GM12878 (cell line): Measurements from ENCODE around the gene ZNF496. TPM values are rescaled to one million over a fixed set of nuclear protein-coding genes. Genes with fewer than 3 reads are reported as not detected.

Source experiments
- ATAC-seq: fragments of 200-7000 bp; cut with Tn5 transposase; 3 replicates; pipeline ENCODE4 v1.9.1; 2020; ENCODE audit warnings: mild to moderate bottlenecking, moderate library complexity
- BruUV-seq: library from RNA; stranded (reverse); fragments of 400-500 nt; replicated peaks from 2 replicates; lab custom pipeline; 2021; lab: Mats Ljungman, UMichigan
- CTCF ChIA-PET: fragments of 300-600 bp; sonication (Branson Sonifier 250); formaldehyde crosslinking; extraction: SDS; loops from one replicate; lab custom pipeline; 2021; ENCODE audit warnings: inconsistent platforms; lab: Yijun Ruan, JAX
- POLR2A ChIA-PET: fragments of 350-600 bp; formaldehyde crosslinking; extraction: SDS; loops from one replicate; lab custom pipeline; 2021; ENCODE audit warnings: inconsistent platforms; lab: Charles Lee
- RAD21 ChIA-PET: fragments of 300-600 bp; sonication (Branson Sonifier 250); formaldehyde crosslinking; loops from one replicate; lab custom pipeline; 2023; ENCODE audit warnings: antibody characterized with exemption; ENCODE audit not compliant: unreplicated experiment; lab: Charles Lee
- SMC1A ChIA-PET: fragments of 300-600 bp; sonication (Branson Sonifier 250); formaldehyde crosslinking; loops from one replicate; lab custom pipeline; 2023; ENCODE audit not compliant: unreplicated experiment, uncharacterized antibody; lab: Charles Lee
- DNase-seq: peaks from one replicate; pipeline ENCODE4 v3.0.0-alpha.2; 2011; ENCODE audit warnings: low read depth, low spot score
- FAIRE-seq: peaks from 3 replicates; lab custom pipeline; 2011; peaks lifted over from hg19 to GRCh38; lab: Jason Lieb, UNC
- H2AFZ ChIP-seq: 2 replicates; pipeline ENCODE4 v1.6.0; 2011; ENCODE audit warnings: low read depth, low read length, control low read depth; ENCODE audit not compliant: control insufficient read depth
- H3K27ac ChIP-seq: 2 replicates; pipeline ENCODE4 v1.5.1; 2011; ENCODE audit warnings: control low read depth; ENCODE audit not compliant: control insufficient read depth, insufficient read depth
- H3K27me3 ChIP-seq, 2 experiments: replicated peaks in 1 of 2; 2 replicates each; pipeline versions ENCODE4 v1.6.0 to v1.6.1; 2011; ENCODE audit warnings: low read length in 1 of 2; ENCODE audit not compliant: control insufficient read depth in 2 of 2, insufficient read depth in 2 of 2
- H3K36me3 ChIP-seq, 2 experiments: 2 replicates each; pipeline ENCODE4 v1.5.1; 2011; ENCODE audit warnings: low read length in 1 of 2; ENCODE audit not compliant: control insufficient read depth in 2 of 2, insufficient read depth in 2 of 2
- H3K4me1 ChIP-seq: 2 replicates; pipeline ENCODE4 v1.6.1; 2011; ENCODE audit warnings: mild to moderate bottlenecking, low read length, moderate library complexity, mixed read lengths; ENCODE audit not compliant: control insufficient read depth, insufficient read depth
- H3K4me2 ChIP-seq: 2 replicates; pipeline ENCODE4 v1.6.0; 2011; ENCODE audit warnings: control low read depth; ENCODE audit not compliant: control insufficient read depth, insufficient read depth
- H3K4me3 ChIP-seq: fragments of 200-600 bp; sonication (generic); 2 replicates; pipeline ENCODE4 v1.5.1; 2016
- H3K79me2 ChIP-seq: 2 replicates; pipeline ENCODE4 v1.6.0; 2011; ENCODE audit warnings: low read length; ENCODE audit not compliant: control insufficient read depth, insufficient read depth
- H3K9ac ChIP-seq: 2 replicates; pipeline ENCODE4 v1.8.0; 2011; ENCODE audit warnings: low read length, control low read depth, mixed read lengths; ENCODE audit not compliant: control insufficient read depth, insufficient read depth
- H3K9me3 ChIP-seq: replicated peaks from 3 replicates; pipeline ENCODE4 v1.5.1; 2011; ENCODE audit warnings: mild to moderate bottlenecking, low read length; ENCODE audit not compliant: control insufficient read depth, insufficient read depth
- H4K20me1 ChIP-seq: 2 replicates; pipeline ENCODE4 v1.6.0; 2011; ENCODE audit not compliant: control insufficient read depth, insufficient read depth
- EGR1 ChIP-seq, 2 experiments: IDR thresholded peaks; 1 replicate in 1 of 2; 2 replicates in 1 of 2; pipeline ENCODE4 v1.6.1; 2011 to 2012; ENCODE audit warnings: low read depth in 2 of 2, low read length in 2 of 2, borderline replicate concordance in 1 of 2, mild to moderate bottlenecking in 1 of 2, moderate library complexity in 1 of 2
- ETV6 ChIP-seq, 2 experiments: fragments of 450-650 bp in 1 of 2; IDR thresholded peaks in 1 of 2; conservative IDR thresholded peaks in 1 of 2; 2 replicates each; pipeline ENCODE4 v1.6.1; 2014; ENCODE audit warnings: antibody characterized with exemption in 1 of 2, borderline replicate concordance in 1 of 2, low read depth in 1 of 2, mild to moderate bottlenecking in 1 of 2, moderate library complexity in 1 of 2
- GATAD2B ChIP-seq: fragments of 450-650 bp; conservative IDR thresholded peaks from 2 replicates; pipeline ENCODE4 v1.6.1; 2017; ENCODE audit warnings: low read depth, mild to moderate bottlenecking, moderate library complexity
- HDGF ChIP-seq: fragments of 450-650 bp; IDR thresholded peaks from 2 replicates; pipeline ENCODE4 v1.6.1; 2016; ENCODE audit warnings: antibody characterized with exemption
- IKZF1 ChIP-seq: fragments of 450-650 bp; conservative IDR thresholded peaks from 2 replicates; pipeline ENCODE4 v1.6.1; 2017; ENCODE audit warnings: antibody characterized with exemption, mild to moderate bottlenecking
- IRF5 ChIP-seq: fragments of 450-650 bp; IDR thresholded peaks from 2 replicates; pipeline ENCODE4 v1.6.1; 2017; ENCODE audit warnings: borderline replicate concordance
- JUND ChIP-seq: IDR thresholded peaks from 2 replicates; pipeline ENCODE4 v1.6.1; 2012; ENCODE audit warnings: low read depth, mild to moderate bottlenecking, low read length, improper control_type of control experiment, moderate library complexity
- KLF5 ChIP-seq: fragments of 450-650 bp; IDR thresholded peaks from 2 replicates; pipeline ENCODE4 v1.6.1; 2014; ENCODE audit warnings: mild to moderate bottlenecking; ENCODE audit not compliant: partially characterized antibody
- NKRF ChIP-seq: fragments of 450-650 bp; conservative IDR thresholded peaks from 2 replicates; pipeline ENCODE4 v1.6.1; 2017; ENCODE audit warnings: mild to moderate bottlenecking, moderate library complexity
- PAX8 ChIP-seq: fragments of 450-650 bp; IDR thresholded peaks from 2 replicates; pipeline ENCODE4 v1.6.1; 2017; ENCODE audit warnings: mild to moderate bottlenecking, moderate library complexity
- SIX5 ChIP-seq: IDR thresholded peaks from 2 replicates; pipeline ENCODE4 v1.6.1; 2011; ENCODE audit warnings: mild to moderate bottlenecking, low read depth, low read length, moderate library complexity; ENCODE audit not compliant: severe bottlenecking
- YY1 ChIP-seq: IDR thresholded peaks from 2 replicates; pipeline ENCODE4 v1.6.1; 2011; ENCODE audit warnings: low read depth, mild to moderate bottlenecking, low read length
- ZNF207 ChIP-seq: fragments of 450-650 bp; IDR thresholded peaks from 2 replicates; pipeline ENCODE4 v1.6.1; 2014; ENCODE audit warnings: antibody characterized with exemption, mild to moderate bottlenecking, borderline replicate concordance
- ZNF687 ChIP-seq: fragments of 450-650 bp; IDR thresholded peaks from 2 replicates; pipeline ENCODE4 v1.6.1; 2017; ENCODE audit warnings: mild to moderate bottlenecking, moderate library complexity
- WGBS: methylation state at CpG from one replicate; pipeline ENCODE4 v1.1.6; 2016; ENCODE audit warnings: low lambda C conversion rate; ENCODE audit not compliant: insufficient replicate concordance, insufficient coverage; ENCODE audit errors: missing lambda C conversion rate; 5-methylcytosine and 5-hydroxymethylcytosine counted together
- in situ Hi-C: fragments of 300-500 bp; cut with MboI; formaldehyde crosslinking; loops from 9 replicates; pipeline ENCODE4 v1.14.3; 2018; ENCODE audit warnings: mixed read lengths
- intact Hi-C: fragments of 100-400 bp; cut with micrococcal nuclease; formaldehyde crosslinking; loops from one replicate; pipeline ENCODE4 v1.14.2; 2022; ENCODE audit not compliant: unreplicated experiment
- polyA plus RNA-seq, 11 experiments: library from polyadenylated mRNA; depleted of rRNA in 4 of 11; unstranded in 6 of 11; stranded (reverse) in 5 of 11; fragments of >200 nt; fragmentation: Nextera tagmentation in 4 of 11; fragmentation: Illumina TruSeq in 1 of 11; extraction: Ambion mirVana in 4 of 11; extraction: Trizol in 1 of 11; gene quantifications; 1 replicate in 1 of 11; 2 replicates in 10 of 11; pipeline versions ENCODE4 v1.2.1 to v1.2.3, GENCODE V29; 2011 to 2016; ENCODE audit warnings: inconsistent platforms in 2 of 11, missing spikeins in 2 of 11, low read depth in 1 of 11
- total RNA-seq, 4 experiments: library from RNA; depleted of rRNA in 3 of 4; stranded (reverse); fragments of >200 nt in 3 of 4; fragmentation: Illumina TruSeq in 1 of 4; extraction: Trizol in 1 of 4; gene quantifications; 2 replicates each; pipeline versions ENCODE4 v1.2.1 to v1.2.3, GENCODE V29; 2013 to 2021
- TF ChIP-seq, protein P1 (sequence below): IDR thresholded peaks from 2 replicates; pipeline ENCODE4 v1.6.1; 2011; ENCODE audit warnings: low read depth, mild to moderate bottlenecking, low read length, moderate library complexity, borderline replicate concordance; ENCODE audit errors: extremely low read depth
- TF ChIP-seq, protein P2 (sequence below): fragments of 450-650 bp; IDR thresholded peaks from 2 replicates; pipeline ENCODE4 v1.6.1; 2016; ENCODE audit warnings: mild to moderate bottlenecking

The ZNF496 gene
- total and polyA plus RNA-seq, 10 of the 15 experiments (the other 5 are each of a cell fraction or from before 2014, with no cell fraction given): 1.6 to 26.4 (median 12.5) TPM

DNA sequence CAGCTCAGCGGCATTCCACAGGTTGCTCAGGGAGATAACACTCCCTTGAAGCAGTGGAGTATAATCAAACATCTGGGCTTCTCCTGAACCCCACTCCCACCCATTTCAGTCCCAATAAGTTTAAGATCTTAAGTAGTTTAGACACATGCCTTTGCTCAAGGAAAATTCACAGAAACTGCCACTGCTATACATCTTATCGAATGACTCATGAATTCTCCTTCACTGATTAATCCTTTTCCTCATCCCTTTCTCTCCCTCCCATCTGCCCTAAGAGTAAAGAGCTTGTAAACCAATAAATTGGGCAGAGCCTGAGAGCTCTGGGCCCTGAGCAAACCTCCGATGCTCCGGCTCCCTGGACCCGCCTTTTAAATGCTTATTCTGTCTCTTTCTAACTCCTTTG is 65.6 kb downstream of the ZNF496 start:
- no peaks in the 10 kb centered on the region for H3K4me1 ChIP-seq
- in situ Hi-C loops (no loop called here), intact Hi-C loops (no loop called here)
- H3K27ac ChIP-seq: no peak overlapping the region
- CTCF ChIA-PET: no interaction called here
- H3K79me2 ChIP-seq: no peaks in the 10 kb centered on the region
- H3K4me3 ChIP-seq: no peak overlapping the region
- RAD21 ChIA-PET: no interaction called here
- H4K20me1 ChIP-seq: no peaks in the 10 kb centered on the region
- no peak overlapping the region for H3K9ac ChIP-seq
- no peaks in the 10 kb centered on the region for H3K27me3 ChIP-seq
- no peaks in the 10 kb centered on the region; the same call in 2 of the 3 replicates for H3K9me3 ChIP-seq
- 51% methylated on average over 5 of the region's 5 CpGs for WGBS
- no TSS peak for BruUV-seq
- no peak overlapping the region for H3K4me2 ChIP-seq
- SMC1A ChIA-PET: no interaction called here
- FAIRE-seq: no peak
- H2AFZ ChIP-seq: no peak overlapping the region
- POLR2A ChIA-PET: interaction anchor here (0.6 to 0.7 kb wide), 2 partner anchors 9 to 184 kb away, joined by 3 read pairs; no protein-coding TSS in a partner anchor
- no peak for ATAC-seq
- H3K36me3 ChIP-seq: no peaks in the 10 kb centered on the region
- no peak for DNase-seq
- no peak for TF ChIP-seq IRF5
- no peak for TF ChIP-seq PAX8
- TF ChIP-seq JUND: no peak
- TF ChIP-seq KLF5: no peak
- no peak for TF ChIP-seq ZNF687
- TF ChIP-seq ETV6 (conservative IDR thresholded peaks at IDR 0.05 in 1 of 2, IDR thresholded peaks at IDR 0.05 in 1 of 2; ENCODE audit: borderline replicate concordance in 1 of 2, low read depth in 1 of 2): no peak
- no peak for TF ChIP-seq ZNF207
- no peak for TF ChIP-seq IKZF1
- TF ChIP-seq EGR1 (IDR thresholded peaks at IDR 0.05; ENCODE audit: borderline replicate concordance in 1 of 2, low read depth in 2 of 2, low read length in 2 of 2): no peak
- TF ChIP-seq, protein P1, sequence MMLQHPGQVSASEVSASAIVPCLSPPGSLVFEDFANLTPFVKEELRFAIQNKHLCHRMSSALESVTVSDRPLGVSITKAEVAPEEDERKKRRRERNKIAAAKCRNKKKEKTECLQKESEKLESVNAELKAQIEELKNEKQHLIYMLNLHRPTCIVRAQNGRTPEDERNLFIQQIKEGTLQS: no peak
- no peak for TF ChIP-seq NKRF
- TF ChIP-seq, protein P2, sequence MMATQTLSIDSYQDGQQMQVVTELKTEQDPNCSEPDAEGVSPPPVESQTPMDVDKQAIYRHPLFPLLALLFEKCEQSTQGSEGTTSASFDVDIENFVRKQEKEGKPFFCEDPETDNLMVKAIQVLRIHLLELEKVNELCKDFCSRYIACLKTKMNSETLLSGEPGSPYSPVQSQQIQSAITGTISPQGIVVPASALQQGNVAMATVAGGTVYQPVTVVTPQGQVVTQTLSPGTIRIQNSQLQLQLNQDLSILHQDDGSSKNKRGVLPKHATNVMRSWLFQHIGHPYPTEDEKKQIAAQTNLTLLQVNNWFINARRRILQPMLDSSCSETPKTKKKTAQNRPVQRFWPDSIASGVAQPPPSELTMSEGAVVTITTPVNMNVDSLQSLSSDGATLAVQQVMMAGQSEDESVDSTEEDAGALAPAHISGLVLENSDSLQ: no peak
- no peak for TF ChIP-seq YY1
- no peak for TF ChIP-seq SIX5
- TF ChIP-seq GATAD2B: no peak
- no peak for TF ChIP-seq HDGF
